ENCODE measurements around the gene NIF3L1.

GRCh38 chr2:200939832-200940231, 50.7 kb downstream of the NIF3L1 start:
- TF ChIP-seq MAFK (IDR thresholded peaks at IDR 0.05; ENCODE audit: partially characterized antibody) (no peak), CTCF (IDR thresholded peaks at IDR 0.05) (no peak), POLR2A (IDR thresholded peaks at IDR 0.05; ENCODE audit: low read length) (no peak), EP300 (IDR thresholded peaks at IDR 0.05) (no peak), RAD21 (conservative IDR thresholded peaks at IDR 0.05 in 1 of 2, IDR thresholded peaks at IDR 0.05 in 1 of 2) (no peak), PHF8 (IDR thresholded peaks at IDR 0.05; ENCODE audit: borderline replicate concordance, low read depth) (no peak), HOXB5 (CRISPR knock-in tag; IDR thresholded peaks at IDR 0.05) (no peak), RFX5 (IDR thresholded peaks at IDR 0.05) (no peak), BHLHE40 (IDR thresholded peaks at IDR 0.05; ENCODE audit: low read depth, low read length) (no peak), TP53 (CRISPR knock-in tag; IDR thresholded peaks at IDR 0.05) (no peak), HOXA7 (CRISPR knock-in tag; IDR thresholded peaks at IDR 0.05) (no peak)

All from A549 (cell line).